ENCODE data around the gene SSBP3. TPM values are rescaled to one million over a fixed set of nuclear protein-coding genes. Genes with fewer than 3 reads are reported as not detected.
A peak's percentile ranks its signal among the peaks of the same experiment; 100 is the strongest.

SSBP3 gene
- total RNA-seq, 2 donors from 2014 or later: 7.9 to 23.1 TPM

- DNase-seq: no peak
- 63 to 68% methylated on average over 9 of the region's 9 CpGs for WGBS, 2 donors
- no peaks in the 10 kb centered on the region for H3K9me3 ChIP-seq
- H3K36me3 ChIP-seq (replicated peaks in 1 of 2; ENCODE audit: insufficient read depth in 1 of 2, low read depth in 2 of 2): no peaks in the 10 kb centered on the region
- TF ChIP-seq POLR2A (IDR thresholded peaks at IDR 0.05) (no peak), CTCF (IDR thresholded peaks at IDR 0.05) (no peak)
- ATAC-seq: no peak
- intact Hi-C loops (cut with DNase I): no loop called here
- no peak overlapping the region for H3K27ac ChIP-seq
- peaks cover 47% of the 10 kb centered on the region for H3K4me1 ChIP-seq
- no peaks in the 10 kb centered on the region for H3K27me3 ChIP-seq
- no peak overlapping the region for H3K4me3 ChIP-seq
Observed at GRCh38 chr1:54359393-54360162, 46.6 kb downstream of the SSBP3 start.

- peaks cover 47% of the 10 kb centered on the region for H3K4me1 ChIP-seq
- no peak overlapping the region for H3K4me3 ChIP-seq
- WGBS, 2 donors: 91 to 93% methylated on average over 14 of the region's 14 CpGs
- no peaks in the 10 kb centered on the region for H3K36me3 ChIP-seq (replicated peaks in 1 of 2; ENCODE audit: insufficient read depth in 1 of 2, low read depth in 2 of 2)
- H3K27ac ChIP-seq: no peak overlapping the region
- intact Hi-C loops (cut with DNase I): no loop called here
- TF ChIP-seq CTCF (IDR thresholded peaks at IDR 0.05) (no peak), POLR2A (IDR thresholded peaks at IDR 0.05) (no peak)
- no peaks in the 10 kb centered on the region for H3K27me3 ChIP-seq
- ATAC-seq (no peak), DNase-seq (no peak)
- no peaks in the 10 kb centered on the region for H3K9me3 ChIP-seq
Observed at GRCh38 chr1:54358503-54359168, 47.6 kb downstream of the SSBP3 start.

GRCh38 chr1:54357967-54358366, 48.2 kb downstream of the SSBP3 start:
- ATAC-seq (no peak), DNase-seq (peak in 1 of 4 donors; percentile 24)
- H3K27ac ChIP-seq: no peak overlapping the region
- H3K36me3 ChIP-seq (replicated peaks in 1 of 2; ENCODE audit: insufficient read depth in 1 of 2, low read depth in 2 of 2): no peaks in the 10 kb centered on the region
- no peak for TF ChIP-seq CTCF (IDR thresholded peaks at IDR 0.05)
- no peak for TF ChIP-seq POLR2A (IDR thresholded peaks at IDR 0.05)
- intact Hi-C loops (cut with DNase I): no loop called here
- H3K4me1 ChIP-seq: peaks cover 47% of the 10 kb centered on the region
- 43 to 56% methylated on average over 4 to 5 of the region's 5 CpGs for WGBS, 2 donors
- H3K27me3 ChIP-seq: no peaks in the 10 kb centered on the region
- H3K4me3 ChIP-seq: no peak overlapping the region
- H3K9me3 ChIP-seq: no peaks in the 10 kb centered on the region

- H3K4me1 ChIP-seq: peaks cover 47% of the 10 kb centered on the region
- intact Hi-C loops (cut with DNase I): no loop called here
- peak overlapping the region; percentile 3 to 61 (median 26) for H3K27ac ChIP-seq
- H3K36me3 ChIP-seq (replicated peaks in 1 of 2; ENCODE audit: insufficient read depth in 1 of 2, low read depth in 2 of 2): no peaks in the 10 kb centered on the region
- no peaks in the 10 kb centered on the region for H3K27me3 ChIP-seq
- H3K4me3 ChIP-seq: no peak overlapping the region
- 61 to 82% methylated on average over 9 of the region's 9 CpGs for WGBS, 2 donors
- TF ChIP-seq POLR2A (IDR thresholded peaks at IDR 0.05) (no peak), CTCF (IDR thresholded peaks at IDR 0.05) (no peak)
- DNase-seq: no peak
- no peaks in the 10 kb centered on the region for H3K9me3 ChIP-seq
- ATAC-seq: no peak
Observed at GRCh38 chr1:54356680-54357147, 49.5 kb downstream of the SSBP3 start.

Measured in body of pancreas (tissue), 4 donors.